WTC11 (cell line): Measurements from ENCODE around the gene TSPAN31. TPM values are rescaled to one million over a fixed set of nuclear protein-coding genes. Genes with fewer than 3 reads are reported as not detected.
A peak's percentile ranks its signal among the peaks of the same experiment; 100 is the strongest.

Experiments
- ATAC-seq: fragments of 200-7000 bp; cut with Tn5 transposase; 2 replicates; pipeline ENCODE4 v1.10.0; 2021; ENCODE audit warnings: mild to moderate bottlenecking, moderate library complexity
- CTCF ChIA-PET: fragments of 300-600 bp; sonication (Branson Sonifier 250); formaldehyde crosslinking; loops from one replicate; lab custom pipeline; 2021; ENCODE audit warnings: antibody characterized with exemption; lab: Charles Lee
- POLR2A ChIA-PET: fragments of 350-600 bp; sonication (Branson Sonifier 250); formaldehyde crosslinking; loops from one replicate; lab custom pipeline; 2021; ENCODE audit warnings: antibody characterized with exemption; lab: Charles Lee
- DNase-seq: peaks from one replicate; pipeline ENCODE4 v3.0.0; 2021; ENCODE audit warnings: low spot score
- H3K27ac Mint-ChIP-seq: 2 replicates; pipeline ENCODE4 v1.8.0; 2021; ENCODE audit warnings: mixed read lengths
- H3K27me3 Mint-ChIP-seq: 2 replicates; pipeline ENCODE4 v1.8.0; 2021; ENCODE audit warnings: low read depth, mild to moderate bottlenecking, moderate library complexity, mixed read lengths
- H3K36me3 Mint-ChIP-seq: 2 replicates; pipeline ENCODE4 v1.8.0; 2021; ENCODE audit warnings: mixed read lengths
- H3K4me1 Mint-ChIP-seq: 2 replicates; pipeline ENCODE4 v1.8.0; 2022; ENCODE audit warnings: mixed read lengths
- H3K4me3 Mint-ChIP-seq: 2 replicates; pipeline ENCODE4 v1.8.0; 2021; ENCODE audit warnings: mild to moderate bottlenecking, moderate library complexity, mixed read lengths
- H3K9me3 Mint-ChIP-seq: 2 replicates; pipeline ENCODE4 v1.8.0; 2021; ENCODE audit warnings: mixed read lengths
- ATF1 ChIP-seq: sonication (generic); formaldehyde crosslinking; IDR thresholded peaks from 2 replicates; pipeline ENCODE4 v1.8.1; 2023; ENCODE audit warnings: mild to moderate bottlenecking, moderate library complexity, missing genetic modification reagents
- ATF3 ChIP-seq: sonication (generic); formaldehyde crosslinking; conservative IDR thresholded peaks from 2 replicates; pipeline ENCODE4 v1.8.1; 2022; ENCODE audit warnings: mild to moderate bottlenecking, missing genetic modification reagents
- CTCF ChIP-seq: fragments of 200-600 bp; IDR thresholded peaks from 2 replicates; pipeline ENCODE4 v1.8.0; 2022; ENCODE audit warnings: antibody characterized with exemption
- E2F1 ChIP-seq: sonication (generic); formaldehyde crosslinking; IDR thresholded peaks from 2 replicates; pipeline ENCODE4 v1.8.0; 2022; ENCODE audit warnings: mild to moderate bottlenecking, missing genetic modification reagents
- FOXJ3 ChIP-seq: sonication (generic); formaldehyde crosslinking; IDR thresholded peaks from 2 replicates; pipeline ENCODE4 v1.9.0; 2021; ENCODE audit warnings: missing genetic modification reagents, mild to moderate bottlenecking, borderline replicate concordance
- FOXP1 ChIP-seq: sonication (generic); formaldehyde crosslinking; IDR thresholded peaks from 2 replicates; pipeline ENCODE4 v1.8.0; 2022; ENCODE audit warnings: missing genetic modification reagents, mild to moderate bottlenecking, moderate library complexity, borderline replicate concordance
- FOXP4 ChIP-seq: sonication (generic); formaldehyde crosslinking; IDR thresholded peaks from 2 replicates; pipeline ENCODE4 v1.8.0; 2022; ENCODE audit warnings: mild to moderate bottlenecking, missing genetic modification reagents
- GABPB1 ChIP-seq: sonication (generic); formaldehyde crosslinking; IDR thresholded peaks from 2 replicates; pipeline ENCODE4 v1.8.1; 2023; ENCODE audit warnings: mild to moderate bottlenecking, missing genetic modification reagents
- GRHL2 ChIP-seq: fragments of 250-450 bp; sonication (Bioruptor Pico); IDR thresholded peaks from 2 replicates; pipeline ENCODE4 v1.8.0; 2022; ENCODE audit warnings: mild to moderate bottlenecking, moderate library complexity; ENCODE audit not compliant: insufficient replicate concordance, severe bottlenecking
- GTF2I ChIP-seq: fragments of 250-450 bp; sonication (Bioruptor Pico); conservative IDR thresholded peaks from 2 replicates; pipeline ENCODE4 v1.4.0; 2021; ENCODE audit warnings: mild to moderate bottlenecking
- HMGA2 ChIP-seq: fragments of 250-450 bp; sonication (Bioruptor Pico); IDR thresholded peaks from 2 replicates; pipeline ENCODE4 v1.4.0; 2021; ENCODE audit warnings: mild to moderate bottlenecking, moderate library complexity
- IRF1 ChIP-seq: sonication (generic); formaldehyde crosslinking; IDR thresholded peaks from 2 replicates; pipeline ENCODE4 v1.8.0; 2023; ENCODE audit warnings: missing genetic modification reagents
- KAT7 ChIP-seq: sonication (generic); formaldehyde crosslinking; IDR thresholded peaks from 2 replicates; pipeline ENCODE4 v1.8.1; 2023; ENCODE audit warnings: missing genetic modification reagents, mild to moderate bottlenecking, borderline replicate concordance
- NFATC4 ChIP-seq: fragments of 250-450 bp; sonication (Bioruptor Pico); IDR thresholded peaks from 2 replicates; pipeline ENCODE4 v1.9.0; 2021; ENCODE audit warnings: mild to moderate bottlenecking
- NFYB ChIP-seq: sonication (generic); formaldehyde crosslinking; conservative IDR thresholded peaks from 2 replicates; pipeline ENCODE4 v1.8.0; 2022; ENCODE audit warnings: low read depth, missing genetic modification reagents
- OVOL2 ChIP-seq: fragments of 250-450 bp; sonication (Bioruptor Pico); IDR thresholded peaks from 2 replicates; pipeline ENCODE4 v1.9.0; 2021; ENCODE audit warnings: mild to moderate bottlenecking, borderline replicate concordance
- PRRX2 ChIP-seq: fragments of 250-450 bp; sonication (Bioruptor Pico); IDR thresholded peaks from 2 replicates; pipeline ENCODE4 v1.8.0; 2021; ENCODE audit warnings: mild to moderate bottlenecking
- TEAD4 ChIP-seq: sonication (generic); formaldehyde crosslinking; IDR thresholded peaks from 2 replicates; pipeline ENCODE4 v1.8.0; 2022; ENCODE audit warnings: mild to moderate bottlenecking, missing genetic modification reagents
- USF1 ChIP-seq: sonication (generic); formaldehyde crosslinking; IDR thresholded peaks from 2 replicates; pipeline ENCODE4 v1.8.0; 2022; ENCODE audit warnings: mild to moderate bottlenecking, missing genetic modification reagents
- USF2 ChIP-seq: sonication (generic); formaldehyde crosslinking; IDR thresholded peaks from 2 replicates; pipeline ENCODE4 v1.8.1; 2023; ENCODE audit warnings: mild to moderate bottlenecking, missing genetic modification reagents, moderate library complexity
- ZNF232 ChIP-seq: sonication (generic); formaldehyde crosslinking; IDR thresholded peaks from 2 replicates; pipeline ENCODE4 v1.8.0; 2022; ENCODE audit warnings: mild to moderate bottlenecking, missing genetic modification reagents
- ZNF416 ChIP-seq: fragments of 250-450 bp; sonication (Bioruptor Pico); IDR thresholded peaks from 2 replicates; pipeline ENCODE4 v1.9.0; 2021; ENCODE audit warnings: mild to moderate bottlenecking, inconsistent platforms
- ZNF512 ChIP-seq: sonication (generic); formaldehyde crosslinking; IDR thresholded peaks from 2 replicates; pipeline ENCODE4 v1.8.1; 2022; ENCODE audit warnings: missing genetic modification reagents, borderline replicate concordance
- total RNA-seq: library from RNA; stranded (reverse); gene quantifications from 3 replicates; pipeline ENCODE4 v1.2.3, GENCODE V29; 2021

Gene TSPAN31
- total RNA-seq, 1 experiment from 2014 or later: 9.9 TPM

- ChIA-PET POLR2A (interaction anchor here (0.7 to 1.0 kb wide), 5 partner anchors 9 to 82 kb away, joined by 3 to 5 read pairs (median 4); partner anchors contain the start of gene CTDSP2), CTCF (interaction anchor here (0.7 to 1.5 kb wide), 7 partner anchors 10 to 126 kb away, joined by 3 to 19 read pairs (median 5); partner anchors contain the start of gene TSFM)
- peaks cover 37% of the 10 kb centered on the region for H3K27me3 Mint-ChIP-seq
- H3K4me1 Mint-ChIP-seq: peaks cover 16% of the 10 kb centered on the region
- no peaks in the 10 kb centered on the region for H3K9me3 Mint-ChIP-seq
- DNase-seq: peak; percentile 93
- ATAC-seq: peak; percentile 68
- H3K36me3 Mint-ChIP-seq: peaks cover 23% of the 10 kb centered on the region
- TF ChIP-seq PRRX2 (CRISPR knock-in tag): no peak
- TF ChIP-seq HMGA2 (CRISPR knock-in tag): no peak
- no peak for TF ChIP-seq KAT7 (CRISPR knock-in tag)
- no peak for TF ChIP-seq NFATC4 (CRISPR knock-in tag)
- no peak for TF ChIP-seq CTCF
- no peak for TF ChIP-seq GTF2I (CRISPR knock-in tag)
- TF ChIP-seq USF1 (CRISPR knock-in tag): no peak
- no peak for TF ChIP-seq ZNF232 (CRISPR knock-in tag)
- no peak for TF ChIP-seq ATF3 (CRISPR knock-in tag)
- TF ChIP-seq, all 79 proteins: peak for 0
- H3K4me3 Mint-ChIP-seq: peak overlapping the region; percentile 97
- H3K27ac Mint-ChIP-seq: peak overlapping the region; percentile 100
These were observed 26.5 kb downstream of the TSPAN31 start for GRCh38 chr12:57771236-57771872.

- DNase-seq: peak; percentile 97
- Mint-ChIP-seq H3K27me3 (peaks cover 31% of the 10 kb centered on the region), H3K4me3 (peak within 1 kb of the TSS; percentile 97), H3K4me1 (peaks cover 10% of the 10 kb centered on the region), H3K9me3 (no peaks in the 10 kb centered on the region), H3K36me3 (peaks cover 23% of the 10 kb centered on the region), H3K27ac (peak within 1 kb of the TSS; percentile 100)
- ChIA-PET CTCF (interaction anchor here (0.6 to 1.5 kb wide), 11 partner anchors 9 to 1088 kb away, joined by 3 to 19 read pairs (median 3); partner anchors contain the start of gene TSFM), POLR2A (interaction anchor here (0.7 to 1.0 kb wide), 10 partner anchors 8 to 81 kb away, joined by 3 to 6 read pairs (median 4); partner anchors contain the start of genes CDK4, CTDSP2 and TSPAN31)
- ATAC-seq: peak; percentile 89
- TF ChIP-seq PRRX2 (CRISPR knock-in tag) (no peak), FOXJ3 (CRISPR knock-in tag) (no peak), ATF1 (CRISPR knock-in tag) (no peak; the same call in 1 of the 2 replicates), ZNF512 (CRISPR knock-in tag) (0 out of 2 replicates have a peak, but pooled peaks have one; percentile 15), IRF1 (CRISPR knock-in tag) (no peak), ZNF416 (CRISPR knock-in tag) (no peak), USF2 (CRISPR knock-in tag) (peak; percentile 81), USF1 (CRISPR knock-in tag) (peak; percentile 81), OVOL2 (no peak), TEAD4 (no peak), GRHL2 (CRISPR knock-in tag) (no peak), GABPB1 (CRISPR knock-in tag) (peak; percentile 87), E2F1 (CRISPR knock-in tag) (no peak), FOXP4 (CRISPR knock-in tag) (no peak), NFYB (CRISPR knock-in tag) (peak; percentile 26; the same call in 1 of the 2 replicates), FOXP1 (peak; percentile 59; the same call in 1 of the 2 replicates)
These were observed 27.1 kb downstream of the TSPAN31 start, which contains the start of gene METTL1 for GRCh38 chr12:57771873-57772428. TSS of gene METTL1 (minus strand) at chr12:57772105. CDS start at chr12:57772083, 22 bp downstream.
